NCI-H1694 treated with DMSO at 0.1 percent for 48 hours (cell line): ENCODE results near the gene MYZAP.

Experiments
- DNase-seq: peaks from one replicate; lab custom pipeline; 2025; lab: John Stamatoyannopoulos, UW

MYZAP gene

DNA sequence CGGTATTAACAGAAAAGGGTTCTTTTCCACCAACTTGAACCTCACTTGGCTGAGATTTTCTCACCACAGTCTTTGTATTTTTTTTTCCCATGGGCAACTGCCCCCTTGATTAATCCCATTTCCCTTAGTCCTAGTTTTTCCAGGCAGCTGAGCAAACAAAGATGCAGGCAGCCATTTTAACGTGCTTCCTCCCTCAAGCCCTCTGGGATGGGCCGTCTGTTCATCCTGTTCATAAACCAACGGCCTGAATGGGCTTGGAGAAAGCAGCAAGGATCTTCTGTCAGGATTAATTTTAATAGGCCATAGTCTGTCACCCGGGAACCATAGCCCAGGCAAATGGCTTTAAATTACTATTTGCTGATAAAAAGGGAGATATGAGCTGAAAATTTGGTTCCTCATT, 104.4 kb downstream of the MYZAP start:
- no peak for DNase-seq

DNA sequence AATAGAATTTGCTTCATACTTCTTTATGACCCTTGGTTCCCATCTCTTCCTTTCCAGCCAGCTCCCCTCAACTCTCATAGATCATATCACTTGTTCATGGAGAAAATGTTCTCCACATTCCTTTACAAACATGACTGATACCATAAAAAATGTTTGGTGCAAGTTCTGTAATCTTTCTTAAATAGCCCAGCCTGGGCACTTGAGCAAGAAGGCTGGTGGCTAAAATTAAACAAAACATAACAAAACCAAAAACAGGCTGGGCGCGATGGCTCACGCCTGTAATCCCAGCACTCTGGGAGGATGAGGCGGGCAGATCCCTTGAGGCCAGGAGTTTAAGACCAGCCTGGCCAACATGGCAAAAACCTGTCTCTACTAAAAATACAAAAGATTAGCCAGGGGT, 105.9 kb downstream of the MYZAP start:
- no peak for DNase-seq

DNA sequence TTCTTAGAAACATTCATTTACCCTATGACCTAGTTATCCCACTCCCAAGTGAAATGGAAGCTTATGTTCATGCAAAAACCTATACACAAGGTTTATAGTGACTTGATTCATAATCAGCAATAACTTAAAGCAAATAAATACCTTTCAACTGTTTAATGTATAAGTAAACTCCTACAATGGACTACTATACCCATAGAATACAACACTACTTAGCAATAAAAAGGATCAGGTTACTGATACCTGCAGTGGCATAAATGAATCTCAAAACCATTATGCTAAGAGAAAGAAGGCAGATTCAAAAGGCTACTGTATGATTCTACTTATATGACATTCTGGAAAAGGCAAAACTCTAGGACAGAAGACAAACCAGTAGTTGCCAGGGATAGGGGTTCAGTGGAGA, 106.5 kb downstream of the MYZAP start:
- DNase-seq, result no peak

DNA sequence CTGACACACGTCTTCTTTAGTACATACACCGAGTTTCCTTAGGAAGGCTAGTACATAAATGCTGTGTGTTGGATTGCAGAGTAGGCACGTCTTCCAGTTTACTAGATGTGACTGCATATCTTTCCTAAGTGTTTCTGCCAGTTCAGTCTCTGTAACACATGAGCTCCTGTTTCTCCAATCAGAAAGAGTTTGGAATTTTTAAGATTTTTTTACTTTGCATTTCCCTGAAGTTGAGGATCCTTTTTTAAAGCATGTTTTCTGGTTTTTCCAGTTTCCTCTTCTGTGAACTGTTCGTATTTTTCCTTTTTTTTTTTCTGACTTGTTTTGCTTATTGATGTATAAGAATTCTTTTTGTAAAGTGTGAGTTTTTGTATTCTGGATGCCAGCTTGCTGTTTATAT, 107.3 kb downstream of the MYZAP start:
- no peak for DNase-seq

DNA sequence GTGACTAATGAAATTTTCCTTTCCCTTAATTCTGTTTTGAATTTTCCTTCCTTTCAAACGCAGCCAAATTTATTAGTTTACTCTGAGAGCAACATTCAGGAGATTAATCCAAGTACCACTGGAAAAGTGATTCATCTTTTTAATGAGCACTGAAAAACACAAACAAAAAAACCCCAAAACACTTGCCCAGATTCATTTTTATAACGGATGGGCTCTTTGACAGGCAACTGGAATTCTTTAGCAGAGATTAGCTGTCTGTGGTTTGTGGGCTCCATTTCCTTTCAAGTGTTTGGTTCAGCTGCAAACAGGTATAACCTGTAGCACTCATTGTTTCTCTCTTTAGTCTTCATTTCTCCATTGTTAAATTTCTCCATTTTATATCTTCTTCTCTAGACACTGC, 111.7 kb downstream of the MYZAP start:
- no peak for DNase-seq

DNA sequence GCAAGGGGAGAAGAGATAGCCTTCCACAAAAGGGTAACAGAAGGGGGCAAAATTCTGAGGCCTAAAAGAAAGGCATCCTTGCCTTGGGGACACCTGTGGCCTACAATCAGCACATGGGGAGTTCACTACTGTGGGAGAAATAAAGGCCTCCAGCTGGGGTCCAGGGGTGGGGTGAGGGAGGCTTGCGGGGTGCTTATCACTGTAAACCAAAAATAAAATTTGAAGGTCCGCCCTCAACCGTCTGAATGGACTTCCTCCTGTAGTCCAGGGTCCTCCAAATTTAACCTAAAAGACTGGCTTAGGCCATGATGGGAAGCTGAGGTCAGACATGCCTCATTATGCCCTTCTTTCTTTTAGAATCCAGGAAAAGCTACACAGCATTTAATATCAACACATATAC, 112.7 kb downstream of the MYZAP start:
- no peak for DNase-seq

DNA sequence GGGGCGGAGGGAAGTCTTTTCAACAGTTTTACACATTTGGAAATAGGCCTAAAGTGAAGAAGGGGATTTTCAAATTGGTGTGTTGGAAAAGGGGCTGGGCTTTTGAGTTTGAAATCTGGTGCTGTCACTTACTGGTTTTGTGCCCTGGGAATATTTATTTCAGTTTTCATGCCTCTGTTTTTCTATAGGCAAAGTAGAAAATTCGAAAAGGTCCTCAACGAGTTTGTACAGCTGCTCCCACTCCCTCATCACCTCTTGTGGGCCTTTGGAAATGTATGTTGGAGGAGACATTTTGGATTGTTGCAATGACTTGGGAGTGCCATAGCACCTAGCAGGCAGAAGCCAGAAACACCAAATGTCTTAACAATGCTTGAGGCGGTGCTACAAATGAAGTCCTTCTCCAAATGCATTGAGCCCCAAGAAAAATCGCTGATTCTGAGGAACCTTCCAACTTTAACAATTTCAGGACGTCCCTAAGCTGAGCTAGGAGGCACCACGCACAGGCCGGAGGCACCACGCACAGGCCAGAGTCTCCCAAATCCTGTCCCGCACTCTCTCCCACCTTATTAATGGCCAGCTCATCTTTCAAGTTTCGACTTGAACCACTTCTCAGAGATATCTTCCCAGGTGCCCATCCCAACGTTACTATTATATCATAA, 114.2 kb downstream of the MYZAP start:
- DNase-seq, result no peak

DNA sequence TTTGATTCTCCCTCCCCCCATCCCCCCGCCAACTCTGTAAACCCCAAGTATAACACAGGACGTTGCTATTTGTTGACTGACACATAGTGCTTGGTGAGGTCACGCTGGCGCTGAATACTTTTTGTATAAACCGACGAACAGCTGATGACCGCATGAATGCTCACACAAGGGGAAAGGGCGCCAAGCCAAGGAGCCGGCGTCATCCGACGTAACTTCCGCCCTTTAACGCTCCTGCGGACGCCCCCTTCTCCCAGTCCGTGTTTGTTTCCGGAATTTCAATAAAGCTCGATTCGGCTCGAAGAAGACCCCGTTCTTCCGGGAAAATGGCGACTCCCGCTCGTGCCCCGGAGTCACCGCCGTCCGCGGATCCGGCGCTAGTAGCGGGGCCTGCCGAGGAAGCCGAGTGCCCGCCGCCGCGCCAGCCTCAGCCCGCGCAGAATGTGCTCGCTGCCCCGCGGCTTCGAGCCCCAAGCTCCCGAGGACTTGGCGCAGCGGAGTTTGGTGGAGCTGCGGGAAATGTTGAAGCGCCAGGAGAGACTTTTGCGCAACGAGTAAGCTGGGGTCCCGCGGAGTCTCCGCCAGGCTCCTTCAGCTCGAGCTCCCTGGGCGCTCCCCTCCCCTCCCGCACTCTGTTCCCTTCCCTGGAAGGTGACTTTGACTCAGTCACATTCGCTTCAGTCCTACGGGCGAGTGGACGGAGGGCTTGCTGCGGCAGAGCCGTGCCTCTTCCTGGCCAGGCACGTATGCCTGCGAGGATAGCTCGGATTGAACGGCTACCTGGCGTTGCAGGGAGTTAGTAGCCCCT, 114.9 kb downstream of the MYZAP start, which contains the start of gene POLR2M:
Gene POLR2M, plus strand, starts transcription at position 310 of the 805 bp plus-strand sequence. Its CDS starts 129 bp downstream, at position 439.
- peak; percentile 93 for DNase-seq

DNA sequence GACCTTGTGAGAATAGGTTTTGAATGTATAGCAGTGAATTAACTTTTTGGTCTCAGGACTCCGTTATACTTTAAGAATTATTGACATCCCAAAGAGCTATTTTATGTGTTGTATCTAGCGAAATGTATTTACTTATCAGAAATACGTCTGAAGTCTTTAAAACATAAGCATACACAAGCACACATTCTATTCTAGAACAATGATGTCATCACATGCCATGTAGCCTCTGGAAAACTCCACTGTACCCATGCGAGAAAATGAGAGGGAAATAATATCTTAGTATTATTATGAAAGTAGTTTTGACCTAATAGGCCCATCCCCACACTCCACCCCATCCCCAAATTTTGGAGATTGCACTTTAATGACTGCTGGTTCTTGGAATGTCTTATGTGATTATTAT, 116.3 kb downstream of the MYZAP start:
- no peak for DNase-seq

DNA sequence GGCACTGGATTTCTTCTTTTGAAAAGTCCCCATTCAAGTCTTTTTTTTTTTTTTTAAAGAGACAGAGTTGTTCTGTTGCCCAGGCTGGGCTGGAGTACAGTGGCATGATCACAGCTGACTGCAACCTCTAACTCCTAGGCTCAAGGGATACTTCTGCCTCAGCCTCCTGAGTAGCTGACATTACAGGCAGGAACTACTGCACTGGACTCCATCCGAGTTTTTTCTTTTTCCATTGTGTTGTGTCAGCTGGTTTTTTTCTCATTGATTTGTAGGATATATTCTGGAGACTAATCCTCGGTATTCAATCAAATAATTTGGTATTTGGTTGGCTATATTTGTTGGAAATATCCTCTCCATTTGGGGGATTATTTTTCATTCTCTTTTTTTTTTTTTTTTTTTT, 126.6 kb downstream of the MYZAP start:
- no peak for DNase-seq

DNA sequence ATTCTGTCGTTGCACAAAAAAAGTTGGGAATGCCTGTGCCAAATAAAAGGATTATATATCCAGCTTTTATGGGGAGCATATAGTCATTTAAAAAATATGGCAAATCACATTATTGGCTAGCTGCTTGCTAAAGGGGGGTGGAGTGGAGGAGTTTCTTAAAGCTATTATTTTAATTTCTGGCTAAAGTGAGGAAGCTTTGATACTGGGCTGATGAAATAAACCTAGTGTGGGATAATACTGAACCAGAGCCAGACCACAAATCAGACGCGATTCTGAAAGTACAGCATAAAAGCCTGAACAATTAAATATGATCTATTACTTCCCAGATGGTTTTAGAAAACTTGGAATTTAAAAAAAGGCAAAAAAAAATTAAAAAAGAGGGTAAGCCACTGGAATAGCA, 129.2 kb downstream of the MYZAP start:
- DNase-seq, result no peak

DNA sequence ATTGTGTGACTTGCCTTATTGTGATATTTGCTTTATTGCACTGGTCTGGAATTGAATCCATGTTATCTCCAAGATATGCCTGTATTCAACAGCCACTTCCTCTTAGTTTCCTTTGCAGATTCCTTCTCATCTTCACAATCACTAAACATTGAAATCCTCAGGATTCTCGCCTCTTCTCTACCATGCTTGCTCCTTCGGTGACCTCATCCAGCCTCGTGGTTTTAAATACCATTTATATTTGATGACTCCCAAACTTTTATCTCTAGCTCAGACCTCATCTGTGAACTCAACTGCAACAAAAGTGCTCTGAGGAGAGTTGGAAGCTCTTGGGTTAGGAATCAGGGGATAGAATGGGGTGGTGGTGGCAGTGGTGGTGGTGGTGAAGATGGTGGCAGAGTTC, 134.7 kb downstream of the MYZAP start:
- DNase-seq, result no peak

DNA sequence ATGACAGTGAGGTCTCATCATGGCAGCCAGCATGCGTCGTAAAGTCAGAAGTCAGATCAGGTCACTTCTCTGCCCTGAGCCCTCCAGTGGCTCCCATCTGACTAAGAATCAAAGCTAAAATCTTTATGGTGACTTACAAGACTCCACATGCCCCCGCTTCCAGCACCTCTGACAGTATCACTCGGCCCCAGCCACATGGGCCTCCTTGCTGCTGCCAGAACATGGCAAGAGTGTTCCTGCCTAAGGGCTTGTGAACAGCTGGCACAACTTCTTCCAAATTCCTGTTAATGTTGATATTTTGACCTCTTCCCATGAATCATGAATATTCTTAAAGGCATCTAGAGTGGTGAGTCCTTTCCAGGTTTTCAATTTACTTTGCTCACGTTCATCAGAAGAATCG, 135.3 kb downstream of the MYZAP start:
- DNase-seq, result no peak

DNA sequence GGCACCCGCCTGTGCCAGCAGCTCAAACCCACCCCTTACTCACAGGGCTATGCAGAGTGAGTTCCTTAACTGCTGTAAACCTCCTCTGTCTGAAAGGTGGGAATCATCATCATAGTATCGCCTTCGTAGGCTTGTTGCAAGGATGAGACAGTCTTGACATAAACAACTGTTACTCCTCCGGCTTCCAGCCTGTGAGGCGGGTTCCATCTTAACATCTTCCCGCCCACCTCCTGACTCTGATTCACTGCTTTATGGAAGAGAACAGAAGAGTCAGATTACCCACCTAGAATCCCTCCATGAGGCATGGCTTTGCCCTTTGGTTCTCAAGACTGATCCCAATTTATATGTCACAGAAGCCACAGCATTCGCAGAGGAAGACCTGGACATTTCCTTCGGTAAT, 136.7 kb downstream of the MYZAP start:
- DNase-seq, result no peak

DNA sequence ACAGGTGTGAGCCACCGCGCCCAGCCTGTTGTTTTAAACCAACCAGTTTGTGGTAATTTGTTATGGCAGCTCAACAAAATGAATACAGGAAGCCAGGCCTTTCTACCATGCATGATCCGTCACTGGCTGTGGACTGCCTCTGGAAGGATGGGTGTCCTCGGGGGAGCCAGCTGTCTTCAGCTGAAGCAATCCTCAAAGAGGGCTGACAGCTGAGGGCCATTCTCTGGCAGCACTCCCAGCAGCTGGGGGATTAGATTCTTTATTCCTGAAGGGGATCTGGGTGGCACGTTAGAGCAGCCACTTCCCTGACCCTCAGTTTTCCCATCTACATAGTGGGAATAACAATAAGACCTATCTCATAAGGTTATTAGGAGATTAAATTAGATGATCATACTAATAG, 139.2 kb downstream of the MYZAP start:
- no peak for DNase-seq

DNA sequence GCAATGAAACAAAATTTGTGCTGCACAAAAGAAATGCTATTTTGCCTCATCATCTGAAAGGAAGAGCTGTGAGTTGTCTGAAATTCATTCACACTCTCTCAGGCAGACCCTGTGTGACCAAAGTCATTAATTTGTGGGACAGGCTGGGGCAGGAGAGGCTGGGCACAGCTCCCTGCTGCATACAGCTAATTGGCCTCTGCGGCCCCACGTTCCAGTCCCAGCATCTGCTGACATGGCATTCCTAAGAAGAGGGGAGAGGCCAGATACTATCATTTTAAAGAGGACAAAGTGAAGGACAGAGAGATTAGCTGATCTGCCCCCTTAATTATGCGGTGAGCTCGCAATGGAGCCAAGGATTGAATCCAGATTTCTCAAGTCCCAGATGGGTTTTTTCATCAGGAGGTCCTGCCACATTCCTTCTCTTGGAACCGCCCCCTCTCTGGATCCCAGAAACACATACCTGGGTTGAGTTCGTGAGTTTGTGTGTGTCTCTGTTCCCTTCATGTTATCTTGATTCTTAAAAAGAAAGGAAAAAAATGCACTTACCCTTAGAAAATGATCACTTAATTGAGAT, 139.9 kb downstream of the MYZAP start:
- no peak for DNase-seq

DNA sequence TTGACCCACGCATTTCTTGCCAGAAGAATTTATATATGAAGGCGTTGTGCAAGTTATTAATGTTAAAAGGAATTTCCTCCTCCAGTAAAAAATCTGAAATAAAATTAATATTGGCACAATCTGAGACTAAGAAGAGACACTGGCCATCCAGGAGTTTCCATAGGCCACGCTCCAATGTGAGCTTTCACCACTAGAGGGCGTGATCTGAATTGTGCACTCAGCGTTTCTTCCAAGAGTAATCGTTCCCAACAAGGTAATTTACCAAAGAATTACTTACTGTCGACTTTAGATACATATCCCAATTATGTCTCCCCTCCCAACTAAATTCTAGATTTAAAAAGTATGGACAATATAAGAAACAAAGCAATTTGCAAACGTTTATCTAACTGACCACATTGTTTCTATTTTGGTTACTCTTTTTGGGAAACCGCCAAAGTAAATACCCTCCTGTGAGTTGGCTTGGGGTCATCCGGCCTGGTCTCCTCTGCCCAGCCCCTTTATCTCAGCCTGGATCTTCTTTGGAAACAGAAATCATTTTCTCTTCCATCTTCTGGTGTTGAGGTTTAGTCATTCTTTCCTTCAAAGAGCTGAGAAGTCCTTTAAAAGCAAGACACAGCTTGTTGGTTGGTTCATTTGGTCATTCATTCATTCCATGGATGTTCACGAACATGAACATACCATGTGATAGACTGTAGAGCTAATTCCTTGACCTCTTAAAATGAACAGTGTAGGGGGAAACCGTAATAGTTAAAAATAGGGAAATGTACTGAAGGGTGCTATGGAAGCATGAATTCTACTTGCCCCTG, 141.0 kb downstream of the MYZAP start:
- DNase-seq, result peak; percentile 46

DNA sequence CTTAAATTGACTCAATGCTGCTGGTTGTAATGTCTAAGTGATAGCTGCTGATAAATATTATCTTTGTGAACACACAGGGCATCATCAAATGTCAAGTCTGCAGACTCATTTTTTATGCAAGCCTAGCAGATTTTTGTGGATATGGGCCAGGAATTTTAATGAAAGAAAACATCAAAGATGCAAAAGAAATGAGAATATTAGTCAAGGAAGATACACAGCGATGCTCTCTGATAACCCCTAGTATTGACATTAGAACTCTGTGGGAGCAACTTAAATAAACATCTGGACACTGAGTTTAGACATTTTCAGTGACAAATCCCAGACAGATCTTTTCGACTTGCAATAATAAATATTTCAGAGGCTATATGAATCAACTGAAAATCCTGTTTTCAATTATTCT, 143.2 kb downstream of the MYZAP start:
- no peak for DNase-seq
